Activated CD8-positive, alpha-beta memory T cell treated with anti-CD3 and anti-CD28 coated beads for 24 hours (primary cell): ENCODE data around the gene SMIM36.
"Not testable (repeated sequence)": the region's sequence is repeated elsewhere in the genome, so short reads cannot be mapped to it uniquely, and the experiment has no call there.

ENCODE experiments used
- DNase-seq: peaks from one replicate; pipeline ENCODE4 v3.0.0-alpha.2; 2020

The SMIM36 gene

GRCh38 chr17:55410722-55411462, 100.4 kb downstream of the SMIM36 start:
- DNase-seq = no peak

DNA sequence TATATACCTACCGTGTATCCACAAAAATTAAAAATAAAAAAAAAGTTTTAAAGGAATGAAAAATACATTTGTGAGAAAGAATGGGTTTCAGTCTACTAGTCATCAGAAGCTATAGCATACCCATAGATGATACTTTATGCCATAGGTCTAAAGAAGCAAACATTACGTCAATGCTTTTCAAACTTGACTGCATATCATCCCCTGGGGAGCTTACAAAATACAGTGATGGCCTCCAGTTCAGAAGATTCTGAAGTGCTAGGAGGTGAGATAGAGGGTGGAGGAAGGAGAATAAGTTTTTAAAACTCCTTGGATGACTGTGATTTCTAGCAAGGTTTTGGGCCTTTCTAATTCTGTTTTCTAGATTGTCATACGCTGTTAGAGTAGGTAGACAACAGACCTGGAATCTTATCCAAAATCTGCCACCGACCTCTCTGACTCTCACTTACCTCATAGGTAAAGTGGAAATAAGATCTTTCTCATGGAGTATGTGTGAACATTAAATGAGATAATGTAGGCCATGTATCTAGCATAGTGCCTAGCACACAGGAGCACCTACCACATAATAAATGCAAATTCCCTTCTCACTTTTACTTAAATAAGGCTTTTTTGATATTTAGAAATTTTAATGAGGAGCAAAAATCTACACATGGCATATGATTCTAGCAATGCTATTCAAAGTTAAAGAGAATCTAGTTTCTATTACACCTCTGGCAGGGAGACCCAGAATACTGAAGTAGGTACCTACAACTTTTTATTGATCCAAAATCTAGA, 102.0 kb downstream of the SMIM36 start:
- no peak for DNase-seq

DNA sequence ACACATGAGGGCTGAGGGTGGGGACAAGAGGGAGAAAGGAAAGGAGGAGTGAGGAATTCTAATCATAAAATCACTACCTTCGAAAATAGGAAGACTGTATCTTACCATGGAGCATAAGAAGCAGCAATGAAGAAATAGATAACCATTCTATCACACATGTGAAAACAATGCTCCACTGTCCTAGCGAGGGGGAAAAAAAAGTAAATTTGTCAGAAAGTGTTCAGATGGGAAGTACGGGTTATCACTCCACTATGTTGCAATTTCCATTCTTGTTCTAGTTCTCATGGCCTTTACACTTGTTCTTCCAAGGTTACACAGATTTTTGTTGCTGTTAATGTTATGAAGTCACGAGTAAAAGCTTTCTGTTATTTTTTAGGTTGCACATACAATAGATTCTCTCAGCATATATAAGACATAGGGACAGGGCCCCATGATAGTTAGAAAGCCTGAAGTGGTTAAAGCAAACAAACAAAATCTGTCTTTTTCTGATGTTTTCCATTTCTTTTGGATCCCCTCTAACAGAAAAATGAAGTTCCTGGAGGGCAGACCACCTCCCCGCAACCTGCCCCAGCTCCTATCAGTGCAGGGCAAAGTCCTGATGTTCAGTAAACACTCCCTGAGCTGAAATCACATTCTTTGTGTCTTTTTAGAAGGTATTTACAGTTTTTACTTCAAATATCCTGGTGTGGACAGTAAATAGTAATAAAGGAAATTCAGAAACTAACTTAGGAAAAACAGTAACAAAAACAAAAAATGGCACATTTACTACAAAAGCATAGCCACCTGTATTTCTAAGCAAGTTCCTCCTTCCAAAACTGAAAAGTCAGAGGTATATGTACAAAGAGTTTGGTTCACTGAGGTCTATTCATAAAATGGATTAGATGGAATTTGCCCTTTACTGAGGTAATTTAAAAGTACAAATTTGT, 103.3 kb downstream of the SMIM36 start:
- DNase-seq = no peak

GRCh38 chr17:55405600-55405999, 105.7 kb downstream of the SMIM36 start:
- DNase-seq = no peak

DNA sequence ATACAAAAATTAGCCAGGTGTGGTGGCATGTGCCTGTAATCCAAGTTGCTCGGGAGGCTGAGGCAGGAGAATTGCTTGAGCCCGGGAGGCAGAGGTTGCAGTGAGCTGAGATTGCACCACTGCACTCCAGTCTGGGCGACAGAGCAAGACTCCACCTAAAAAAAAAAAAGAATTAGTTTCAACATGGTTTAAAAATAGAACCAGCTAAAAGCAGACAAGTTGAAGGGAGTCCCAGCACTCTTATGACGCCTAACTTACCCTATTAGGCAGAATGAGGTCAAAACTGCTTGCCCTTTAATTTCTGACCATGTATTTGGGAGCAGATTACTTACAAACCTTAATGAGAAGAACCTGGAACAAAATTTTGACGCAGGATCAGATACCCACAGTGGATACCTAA, 107.1 kb downstream of the SMIM36 start:
- DNase-seq = not testable (repeated sequence)

DNA sequence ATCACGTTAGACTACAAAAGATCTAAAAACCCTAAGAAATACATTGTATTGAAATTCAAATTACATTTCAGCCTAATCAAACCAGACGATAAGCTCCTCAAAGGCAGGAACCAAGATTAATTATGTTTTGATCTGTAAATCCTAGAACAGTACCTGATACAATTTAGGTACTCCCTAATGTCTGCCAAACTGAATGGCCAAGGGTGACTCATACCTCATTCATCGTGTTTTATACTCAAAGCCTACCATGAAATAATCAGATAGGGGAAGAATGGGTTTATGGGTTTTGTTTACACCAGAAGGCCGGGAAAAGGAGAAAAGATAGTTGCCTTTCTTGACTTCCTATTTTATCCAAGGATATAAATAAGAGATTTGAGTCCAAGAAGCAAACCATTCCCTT, 108.9 kb downstream of the SMIM36 start:
- DNase-seq = no peak
